IMR-90 (cell line): ENCODE data around the gene NUDCD3. TPM values are rescaled to one million over a fixed set of nuclear protein-coding genes. Genes with fewer than 3 reads are reported as not detected.

ENCODE experiments used
- ATAC-seq: fragments of 200-7000 bp; cut with Tn5 transposase; 2 replicates; pipeline ENCODE4 v1.9.1; 2020; ENCODE audit warnings: low read depth, mild to moderate bottlenecking, moderate library complexity
- BruUV-seq: library from RNA; stranded (reverse); fragments of 400-500 nt; replicated peaks from 2 replicates; lab custom pipeline; 2021; lab: Mats Ljungman, UMichigan
- CTCF ChIA-PET: fragments of 300-600 bp; formaldehyde crosslinking; extraction: SDS; loops from one replicate; lab custom pipeline; 2021; ENCODE audit warnings: antibody characterized with exemption; lab: Yijun Ruan, JAX
- POLR2A ChIA-PET: fragments of 300-600 bp; sonication (Branson Sonifier 250); formaldehyde crosslinking; loops from one replicate; lab custom pipeline; 2022; ENCODE audit warnings: antibody characterized with exemption; ENCODE audit not compliant: unreplicated experiment; lab: Charles Lee
- DNase-seq: peaks from one replicate; pipeline ENCODE4 v3.0.0; 2013
- H2AFZ ChIP-seq: replicated peaks from 2 replicates; pipeline ENCODE3; 2013; ENCODE audit warnings: low read length, mild to moderate bottlenecking; ENCODE audit not compliant: poor library complexity
- H2AK5ac ChIP-seq: 2 replicates; pipeline ENCODE4 v1.6.1; 2013; ENCODE audit warnings: low read depth, low read length, inconsistent platforms
- H2AK9ac ChIP-seq: replicated peaks from 2 replicates; pipeline ENCODE3; 2013; ENCODE audit warnings: mild to moderate bottlenecking, low read depth, low read length, moderate library complexity; ENCODE audit not compliant: poor library complexity
- H2BK120ac ChIP-seq: 2 replicates; pipeline ENCODE4 v1.6.1; 2013; ENCODE audit warnings: low read depth, low read length, inconsistent platforms
- H2BK15ac ChIP-seq: 3 replicates; pipeline ENCODE4 v1.6.1; 2013; ENCODE audit warnings: low read depth, low read length, inconsistent platforms
- H2BK20ac ChIP-seq: 2 replicates; pipeline ENCODE4 v1.6.1; 2013; ENCODE audit warnings: low read depth, mild to moderate bottlenecking, inconsistent platforms, low read length, moderate library complexity
- H2BK5ac ChIP-seq: 2 replicates; pipeline ENCODE4 v1.6.1; 2013; ENCODE audit warnings: mild to moderate bottlenecking, low read depth, low read length, inconsistent platforms; ENCODE audit not compliant: poor library complexity, severe bottlenecking
- H3K14ac ChIP-seq: replicated peaks from 2 replicates; pipeline ENCODE4 v1.6.1; 2013; ENCODE audit warnings: low read depth, low read length, inconsistent platforms
- H3K18ac ChIP-seq: 2 replicates; pipeline ENCODE4 v1.6.1; 2013; ENCODE audit warnings: low read depth, low read length, control low read depth
- H3K23ac ChIP-seq: 2 replicates; pipeline ENCODE4 v1.6.1; 2013; ENCODE audit warnings: low read depth, low read length, inconsistent platforms
- H3K27ac ChIP-seq: 2 replicates; pipeline ENCODE4 v1.5.1; 2013; ENCODE audit warnings: mild to moderate bottlenecking, control low read depth, low read length; ENCODE audit not compliant: insufficient read depth
- H3K27me3 ChIP-seq: 2 replicates; pipeline ENCODE4 v1.6.1; 2013; ENCODE audit warnings: low read length; ENCODE audit not compliant: control insufficient read depth, insufficient read depth
- H3K36me3 ChIP-seq: 2 replicates; pipeline ENCODE4 v1.6.1; 2013; ENCODE audit warnings: low read length, mixed read lengths; ENCODE audit not compliant: control insufficient read depth, insufficient read depth
- H3K4ac ChIP-seq: 2 replicates; pipeline ENCODE4 v1.6.1; 2013; ENCODE audit warnings: low read depth, low read length, inconsistent platforms
- H3K4me1 ChIP-seq: 2 replicates; pipeline ENCODE4 v1.6.1; 2013; ENCODE audit warnings: low read length, mixed read lengths; ENCODE audit not compliant: control insufficient read depth, insufficient read depth
- H3K4me2 ChIP-seq: 2 replicates; pipeline ENCODE4 v1.6.1; 2013; ENCODE audit warnings: low read depth, mild to moderate bottlenecking, control low read depth, low read length, moderate library complexity
- H3K4me3 ChIP-seq: 2 replicates; pipeline ENCODE4 v1.5.1; 2013; ENCODE audit warnings: low read depth, mild to moderate bottlenecking, control low read depth, low read length, moderate library complexity; ENCODE audit not compliant: insufficient read depth
- H3K56ac ChIP-seq: 2 replicates; pipeline ENCODE4 v1.6.1; 2013; ENCODE audit warnings: low read length, inconsistent platforms; ENCODE audit not compliant: insufficient read depth; ENCODE audit errors: extremely low read depth
- H3K79me1 ChIP-seq, 2 experiments: 2 replicates each; pipeline ENCODE4 v1.6.1; 2013; ENCODE audit warnings: low read length in 2 of 2, inconsistent platforms in 1 of 2, low read depth in 1 of 2
- H3K9ac ChIP-seq: 2 replicates; pipeline ENCODE4 v1.6.1; 2013; ENCODE audit warnings: low read depth, low read length, control low read depth
- H3K9me1 ChIP-seq: 2 replicates; pipeline ENCODE4 v1.6.1; 2013; ENCODE audit warnings: low read length, inconsistent platforms; ENCODE audit not compliant: insufficient read depth
- H3K9me3 ChIP-seq: 2 replicates; pipeline ENCODE4 v1.6.1; 2013; ENCODE audit warnings: low read length; ENCODE audit not compliant: control insufficient read depth, insufficient read depth
- H4K20me1 ChIP-seq: 2 replicates; pipeline ENCODE4 v1.6.1; 2013; ENCODE audit warnings: low read length, inconsistent platforms; ENCODE audit not compliant: insufficient read depth
- H4K5ac ChIP-seq: 2 replicates; pipeline ENCODE4 v1.6.1; 2013; ENCODE audit warnings: mild to moderate bottlenecking, low read depth, low read length, control low read depth
- H4K8ac ChIP-seq, 2 experiments: 2 replicates each; pipeline ENCODE4 v1.6.1; 2013; ENCODE audit warnings: low read depth in 2 of 2, low read length in 2 of 2, control low read depth in 1 of 2, inconsistent platforms in 1 of 2
- H4K91ac ChIP-seq: 2 replicates; pipeline ENCODE4 v1.6.1; 2013; ENCODE audit warnings: low read depth, low read length, inconsistent platforms; ENCODE audit not compliant: insufficient read depth
- FOS ChIP-seq: fragments of 150-350 bp; IDR thresholded peaks from 2 replicates; pipeline ENCODE4 v1.6.1; 2016; ENCODE audit warnings: low read depth, low read length
- SMC3 ChIP-seq: fragments of 150-350 bp; IDR thresholded peaks from 2 replicates; pipeline ENCODE4 v1.6.1; 2016; ENCODE audit warnings: low read depth, mild to moderate bottlenecking, antibody characterized with exemption, low read length, moderate library complexity
- WGBS, 2 experiments: methylation state at CpG; one replicate each; pipeline versions ENCODE4 v1.1.5 to v1.1.7; 2013; ENCODE audit warnings: missing lambda C conversion rate in 2 of 2; ENCODE audit not compliant: insufficient read length in 1 of 2; ENCODE audit errors: extremely low coverage in 2 of 2; 5-methylcytosine and 5-hydroxymethylcytosine counted together
- dilution Hi-C: fragments of 300-500 bp; cut with HindIII; formaldehyde crosslinking; loops from one replicate; pipeline ENCODE4 v1.14.3; 2018; ENCODE audit warnings: low sequenced_read_pairs; ENCODE audit not compliant: unreplicated experiment
- in situ Hi-C: fragments of 300-500 bp; cut with MboI; formaldehyde crosslinking; loops from 3 replicates; pipeline ENCODE4 v1.14.3; 2019; ENCODE audit warnings: low sequenced_read_pairs, inconsistent platforms, mixed read lengths
- intact Hi-C: fragments of 100-400 bp; cut with micrococcal nuclease; formaldehyde crosslinking; loops from 2 replicates; pipeline ENCODE4 v1.10.0; 2022
- polyA plus RNA-seq, 3 experiments: library from polyadenylated mRNA; depleted of rRNA; stranded (reverse); fragments of >200 nt; gene quantifications; 2 replicates each; pipeline ENCODE4 v1.2.3, GENCODE V29; 2012; ENCODE audit warnings: low replicate concordance in 1 of 3
- total RNA-seq: library from RNA; depleted of rRNA; stranded (reverse); fragments of >200 nt; gene quantifications from 2 replicates; pipeline ENCODE4 v1.2.3, GENCODE V29; 2012
- TF ChIP-seq, protein P1 (sequence below): fragments of 150-350 bp; IDR thresholded peaks from 2 replicates; pipeline ENCODE4 v1.6.1; 2016; ENCODE audit warnings: low read depth, mild to moderate bottlenecking, low read length, moderate library complexity, borderline replicate concordance

The NUDCD3 gene
- total and polyA plus RNA-seq, 2 of the 4 experiments (the other 2 are of a cell fraction), result 49.5 to 76.0 TPM

DNA sequence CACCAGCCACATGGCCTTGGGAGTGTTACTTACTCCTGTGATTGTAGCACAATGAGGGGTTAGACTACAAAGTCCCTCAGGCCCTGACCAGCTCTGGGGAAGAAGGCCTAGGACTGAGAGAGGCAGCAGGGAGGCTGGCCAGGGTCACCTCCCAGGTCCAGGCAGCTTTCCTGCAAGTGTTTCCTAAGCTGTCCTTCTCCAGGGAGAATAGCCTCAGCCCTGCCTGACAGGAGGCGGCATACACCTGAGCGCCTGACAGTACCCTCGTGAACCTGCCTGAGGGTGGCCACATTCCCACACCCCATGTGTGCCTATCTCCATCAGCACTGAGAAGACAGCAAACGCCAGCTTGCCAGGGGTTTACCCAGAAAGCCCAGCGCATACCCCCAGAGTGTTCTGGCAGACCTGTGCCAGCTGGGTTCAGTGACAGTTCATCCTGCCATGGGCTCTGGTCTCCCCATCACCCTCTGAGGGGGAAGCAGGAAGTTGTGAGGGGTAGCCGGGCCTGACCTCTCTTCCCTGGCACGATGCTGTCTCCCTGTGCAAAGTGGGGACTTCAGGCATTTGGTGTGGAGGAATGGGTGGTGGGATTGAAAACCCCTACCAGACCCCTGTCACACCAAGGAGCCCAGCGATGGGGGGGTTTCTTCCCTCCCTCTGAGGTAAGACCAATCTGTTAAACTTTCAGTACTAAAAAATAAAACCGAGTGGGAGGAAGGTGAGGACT is 108.8 kb downstream of the NUDCD3 start:
- peak overlapping the region; percentile 48; the same call in 2 of the 3 replicates for H2BK15ac ChIP-seq
- H3K4me3 ChIP-seq, result no peak overlapping the region
- peak overlapping the region; percentile 22 for H2AK9ac ChIP-seq
- no peak for DNase-seq
- in situ Hi-C loops (no loop called here), dilution Hi-C loops (no loop called here), intact Hi-C loops (no loop called here)
- H4K8ac ChIP-seq, result peak overlapping the region in 1 of 2 experiments; percentile 56; a peak in 1 of 4 replicates
- ATAC-seq, result no peak
- peaks cover 21% of the 10 kb centered on the region for H3K36me3 ChIP-seq
- peaks cover 9% of the 10 kb centered on the region; the same call in 1 of the 2 replicates for H4K20me1 ChIP-seq
- CTCF ChIA-PET, result no interaction called here
- peak overlapping the region; percentile 92 for H3K4ac ChIP-seq
- no peak overlapping the region for H4K5ac ChIP-seq
- no peak overlapping the region for H3K56ac ChIP-seq
- H3K27ac ChIP-seq, result peak overlapping the region; percentile 3; the same call in 1 of the 2 replicates
- H3K4me1 ChIP-seq, result peaks cover 58% of the 10 kb centered on the region
- H3K9ac ChIP-seq, result no peak overlapping the region
- peak overlapping the region; percentile 95; the same call in 1 of the 2 replicates for H2BK120ac ChIP-seq
- H3K79me1 ChIP-seq, result peaks cover 0 to 67% of the 10 kb centered on the region in 2 experiments; a peak in 2 of 4 replicates
- H3K9me1 ChIP-seq, result peaks cover 88% of the 10 kb centered on the region
- POLR2A ChIA-PET, result no interaction called here
- H3K4me2 ChIP-seq, result no peak overlapping the region
- no peaks in the 10 kb centered on the region for H3K27me3 ChIP-seq
- peak overlapping the region; percentile 66; the same call in 1 of the 2 replicates for H4K91ac ChIP-seq
- H2BK5ac ChIP-seq, result peak overlapping the region; percentile 28
- peak overlapping the region; percentile 99 for H2AK5ac ChIP-seq
- WGBS, 2 experiments, result no CpG with 5 or more reads among the region's 9 CpGs
- H3K18ac ChIP-seq, result no peak overlapping the region
- H2BK20ac ChIP-seq, result peak overlapping the region; percentile 69
- BruUV-seq, result no TSS peak
- TF ChIP-seq FOS (no peak), SMC3 (no peak)
- TF ChIP-seq, protein P1, sequence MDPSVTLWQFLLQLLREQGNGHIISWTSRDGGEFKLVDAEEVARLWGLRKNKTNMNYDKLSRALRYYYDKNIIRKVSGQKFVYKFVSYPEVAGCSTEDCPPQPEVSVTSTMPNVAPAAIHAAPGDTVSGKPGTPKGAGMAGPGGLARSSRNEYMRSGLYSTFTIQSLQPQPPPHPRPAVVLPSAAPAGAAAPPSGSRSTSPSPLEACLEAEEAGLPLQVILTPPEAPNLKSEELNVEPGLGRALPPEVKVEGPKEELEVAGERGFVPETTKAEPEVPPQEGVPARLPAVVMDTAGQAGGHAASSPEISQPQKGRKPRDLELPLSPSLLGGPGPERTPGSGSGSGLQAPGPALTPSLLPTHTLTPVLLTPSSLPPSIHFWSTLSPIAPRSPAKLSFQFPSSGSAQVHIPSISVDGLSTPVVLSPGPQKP, result no peak
- H2AFZ ChIP-seq, result no peak overlapping the region
- H3K9me3 ChIP-seq, result no peaks in the 10 kb centered on the region
- H3K23ac ChIP-seq, result peak overlapping the region; percentile 58; the same call in 1 of the 2 replicates
- H3K14ac ChIP-seq, result peak overlapping the region; percentile 95
